Fibroblast of the conjunctiva (primary cell): ENCODE results near the gene ADCK1.
"Not testable (repeated sequence)": the region's sequence is repeated elsewhere in the genome, so short reads cannot be mapped to it uniquely, and the experiment has no call there.

Experiments
- DNase-seq: peaks from one replicate; pipeline ENCODE4 v3.0.0-alpha.2; 2010; ENCODE audit warnings: low read depth

ADCK1 gene

GRCh38 chr14:77955816-77956484 is 156.0 kb downstream of the ADCK1 start:
- no peak for DNase-seq

GRCh38 chr14:77959686-77960085 is 159.8 kb downstream of the ADCK1 start:
- DNase-seq = not testable (repeated sequence)

DNA sequence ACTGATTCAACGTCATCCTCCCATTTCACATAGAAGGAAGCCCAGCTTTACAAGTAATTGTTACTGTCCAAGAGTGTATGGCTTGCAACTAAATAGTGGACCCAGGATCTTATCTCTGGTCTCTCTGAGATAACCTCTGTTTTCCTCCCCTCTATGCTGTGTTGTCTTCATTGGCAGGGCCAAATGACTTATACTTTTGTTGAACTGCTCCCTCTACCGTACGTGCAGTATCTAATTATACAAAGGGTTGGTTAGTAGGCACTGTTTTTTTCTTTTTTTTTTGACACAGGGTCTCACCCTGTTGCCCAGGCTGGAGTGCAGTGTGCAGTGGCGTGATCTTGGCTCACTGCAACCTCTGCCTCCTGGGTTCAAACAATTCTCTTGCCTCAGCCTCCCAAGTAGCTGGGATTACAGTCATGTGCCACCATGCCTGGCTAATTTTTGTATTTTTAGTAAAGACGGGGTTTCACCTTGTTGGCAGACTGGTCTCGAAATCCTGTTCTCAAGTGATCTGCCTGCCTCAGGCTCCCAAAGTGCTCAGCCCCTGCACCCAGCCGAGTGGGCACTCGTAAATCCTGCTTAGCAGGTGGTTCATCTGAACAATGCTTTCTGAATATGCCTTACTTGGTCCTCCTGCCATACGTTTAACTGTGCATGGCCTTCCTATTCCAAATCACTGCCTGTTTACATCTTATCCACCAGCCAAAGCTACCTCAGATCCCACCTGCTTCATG is 162.1 kb downstream of the ADCK1 start:
- DNase-seq = no peak

GRCh38 chr14:77962731-77963520 is 163.0 kb downstream of the ADCK1 start:
- no peak for DNase-seq

DNA sequence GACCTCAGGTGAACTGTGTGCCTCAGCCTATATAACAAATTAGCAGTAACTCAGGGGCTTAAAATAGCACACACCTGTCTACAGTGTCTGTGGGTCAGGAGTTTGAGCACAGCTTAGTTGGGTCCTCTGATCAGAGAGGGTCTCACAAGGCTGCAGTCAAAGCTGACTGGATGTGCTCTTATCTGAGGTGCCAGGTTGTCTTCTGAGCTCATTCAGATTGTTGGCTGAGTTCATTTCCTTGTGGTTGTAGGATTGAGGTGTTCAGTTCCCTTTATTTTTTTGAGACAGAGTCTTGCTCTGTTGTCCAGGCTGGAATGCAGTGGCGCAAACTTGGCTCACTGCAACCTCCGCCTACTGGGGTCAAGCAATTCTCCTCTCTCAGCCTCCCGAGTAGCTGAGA is 164.7 kb downstream of the ADCK1 start:
- no peak for DNase-seq

GRCh38 chr14:77965050-77965449 is 165.1 kb downstream of the ADCK1 start:
- no peak for DNase-seq

GRCh38 chr14:77965919-77966435 is 166.1 kb downstream of the ADCK1 start:
- DNase-seq = no peak

DNA sequence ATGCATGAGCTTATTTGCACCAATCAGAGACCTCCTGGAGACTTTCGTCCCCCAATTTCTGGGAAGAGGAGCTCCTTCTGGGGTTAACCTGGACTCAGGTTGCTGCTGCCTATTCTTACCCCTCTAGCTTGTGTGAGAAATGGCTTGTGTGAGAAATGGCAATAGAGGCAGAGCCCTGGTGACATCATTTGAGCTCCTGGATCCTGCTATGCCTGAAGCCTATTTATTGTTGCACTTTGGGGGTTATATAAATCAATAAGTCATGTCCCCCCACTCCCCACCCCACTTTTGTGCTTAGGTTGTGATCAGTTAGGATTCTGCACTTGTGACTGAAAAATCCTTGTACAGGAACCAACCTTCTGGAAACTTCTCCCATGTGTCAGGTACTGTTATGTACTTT is 167.2 kb downstream of the ADCK1 start:
- DNase-seq = no peak

DNA sequence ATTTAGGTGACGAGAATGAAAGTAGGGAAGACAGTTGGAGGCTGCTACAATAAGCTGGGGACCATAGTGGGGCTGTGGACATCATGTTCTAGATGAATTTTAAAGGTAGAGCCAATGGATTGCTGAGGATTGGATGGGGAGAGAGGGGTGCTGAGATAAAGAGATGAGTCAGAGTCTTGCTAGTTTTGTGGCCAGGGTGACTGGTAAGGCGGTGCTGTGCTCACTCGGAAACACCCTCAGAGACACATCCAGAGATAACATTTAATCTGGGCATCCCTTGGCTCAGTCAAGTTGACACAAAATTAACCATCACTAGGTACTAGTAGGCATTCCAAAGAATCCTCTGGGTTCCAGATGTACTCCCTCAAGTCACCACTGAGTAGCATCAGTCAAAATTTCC is 170.7 kb downstream of the ADCK1 start:
- no peak for DNase-seq

GRCh38 chr14:77973246-77973645 is 173.3 kb downstream of the ADCK1 start:
- no peak for DNase-seq

- DNase-seq = no peak
Observed at GRCh38 chr14:77976591-77976990, 176.7 kb downstream of the ADCK1 start.

- no peak for DNase-seq
Observed at GRCh38 chr14:77979171-77979570, 179.3 kb downstream of the ADCK1 start.

DNA sequence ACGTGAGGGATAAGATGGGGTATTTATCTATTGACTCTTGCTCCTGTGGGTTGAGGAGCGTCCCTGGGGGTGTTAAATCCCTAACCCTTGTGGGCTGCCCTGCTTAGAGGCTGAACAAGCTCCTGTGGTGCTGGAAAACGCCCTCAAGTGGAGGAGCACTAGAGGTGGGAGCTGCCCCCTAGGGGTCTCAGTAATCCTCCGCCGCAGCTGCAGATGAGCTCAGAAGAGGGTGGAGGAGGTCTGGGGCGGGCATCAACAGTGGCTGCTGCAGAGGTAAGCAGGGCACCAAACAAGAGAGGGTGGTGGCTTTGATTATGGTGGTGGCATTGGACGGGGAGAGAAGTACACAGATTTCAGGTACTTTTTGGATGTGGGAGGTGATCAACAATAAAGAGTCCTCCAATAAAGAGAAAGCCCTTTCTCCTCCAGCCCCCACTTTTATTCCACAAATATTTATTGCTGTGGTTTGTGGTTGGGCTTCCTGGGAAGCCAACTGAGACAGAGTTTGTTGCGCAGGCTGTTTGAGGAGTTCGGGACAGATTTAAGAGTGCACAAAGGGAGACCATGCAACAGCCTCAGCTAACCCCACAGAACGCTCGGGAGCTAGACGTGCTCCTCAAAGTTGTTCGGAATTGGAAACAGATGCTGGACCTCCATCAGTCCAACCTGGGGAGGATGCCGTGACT is 179.9 kb downstream of the ADCK1 start:
- DNase-seq = no peak

- no peak for DNase-seq
Observed at GRCh38 chr14:77980475-77981321, 180.8 kb downstream of the ADCK1 start.
